ENCODE data around the gene NCOR1. TPM values are rescaled to one million over a fixed set of nuclear protein-coding genes. Genes with fewer than 3 reads are reported as not detected.
"Not testable (repeated sequence)": the region's sequence is repeated elsewhere in the genome, so short reads cannot be mapped to it uniquely, and the experiment has no call there.

Gene NCOR1
- total and polyA plus RNA-seq, 12 donors = 66.2 to 172 (median 95.2) TPM

DNA sequence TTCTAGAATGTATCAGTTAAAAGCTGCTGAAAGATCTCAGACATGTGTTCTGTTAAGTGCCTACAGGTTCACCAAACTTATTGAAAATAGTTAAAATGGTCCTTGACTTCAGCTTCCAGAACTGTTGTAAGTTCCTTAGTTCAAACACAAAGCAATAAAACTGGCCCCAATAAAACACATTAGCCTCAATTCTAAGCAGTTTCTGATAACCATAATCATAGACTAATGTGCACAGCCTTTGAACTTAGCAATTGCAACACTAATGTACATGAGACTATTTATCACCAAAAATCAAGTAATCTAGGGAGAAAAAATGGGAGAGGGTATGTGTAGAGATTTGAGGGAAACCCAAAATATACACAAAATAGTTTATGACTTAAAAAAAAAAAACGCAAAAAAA is 17.1 kb upstream of the NCOR1 start:
- 89 to 100% (median 96%) methylated on average over 1 of the region's 1 CpG for WGBS, 4 donors

DNA sequence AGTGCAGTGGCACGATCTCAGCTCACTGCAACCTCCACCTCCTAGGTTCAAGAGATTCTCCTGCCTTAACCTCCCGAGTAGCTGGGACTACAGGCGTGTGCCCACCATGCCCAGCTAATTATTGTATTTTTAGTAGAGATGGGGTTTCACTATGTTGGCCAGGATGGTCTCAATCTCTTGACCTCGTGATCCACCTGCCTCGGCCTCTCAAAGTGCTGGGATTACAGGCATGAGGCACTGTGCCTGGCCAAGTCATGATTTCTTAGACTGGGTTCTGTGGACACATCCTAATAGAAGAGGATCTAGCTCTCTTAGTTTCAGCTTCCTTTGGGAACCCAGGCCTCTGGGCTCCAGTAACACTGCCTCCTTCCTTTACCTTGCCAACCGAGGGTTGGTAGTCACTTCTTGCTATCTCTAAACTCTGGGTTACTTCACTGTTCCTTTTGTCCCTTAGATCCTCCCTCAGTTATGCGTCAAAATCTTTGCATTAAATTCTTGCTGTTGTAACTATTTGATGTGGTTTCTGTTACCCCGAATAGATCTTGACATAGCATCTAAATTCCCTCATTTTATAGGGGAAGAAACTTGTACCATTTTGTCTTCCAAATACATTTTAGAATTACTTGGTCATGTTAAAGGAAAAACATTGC is 14.7 kb upstream of the NCOR1 start:
- H3K4me1 ChIP-seq (replicated peaks in 1 of 2); H3K9me3 ChIP-seq (replicated peaks in 1 of 3); H3K36me3 ChIP-seq (replicated peaks in 1 of 2); H3K4me3 ChIP-seq; H3K27ac ChIP-seq; DNase-seq; intact Hi-C loops (cut with DNase I); H3K27me3 ChIP-seq: not testable (repeated sequence)
- WGBS, 4 donors = 90 to 95% (median 93%) methylated on average over 7 to 8 of the region's 8 CpGs

More for the DNA sequence above, 17.1 kb upstream of the NCOR1 start:
- H3K9me3 ChIP-seq (replicated peaks in 1 of 3) = no peaks in the 10 kb centered on the region
- no peak for DNase-seq
- intact Hi-C loops (cut with DNase I) = no loop called here
- no peak overlapping the region for H3K27ac ChIP-seq
- no peaks in the 10 kb centered on the region for H3K4me1 ChIP-seq (replicated peaks in 1 of 2)
- no peaks in the 10 kb centered on the region for H3K36me3 ChIP-seq (replicated peaks in 1 of 2)
- TF ChIP-seq, protein P1, sequence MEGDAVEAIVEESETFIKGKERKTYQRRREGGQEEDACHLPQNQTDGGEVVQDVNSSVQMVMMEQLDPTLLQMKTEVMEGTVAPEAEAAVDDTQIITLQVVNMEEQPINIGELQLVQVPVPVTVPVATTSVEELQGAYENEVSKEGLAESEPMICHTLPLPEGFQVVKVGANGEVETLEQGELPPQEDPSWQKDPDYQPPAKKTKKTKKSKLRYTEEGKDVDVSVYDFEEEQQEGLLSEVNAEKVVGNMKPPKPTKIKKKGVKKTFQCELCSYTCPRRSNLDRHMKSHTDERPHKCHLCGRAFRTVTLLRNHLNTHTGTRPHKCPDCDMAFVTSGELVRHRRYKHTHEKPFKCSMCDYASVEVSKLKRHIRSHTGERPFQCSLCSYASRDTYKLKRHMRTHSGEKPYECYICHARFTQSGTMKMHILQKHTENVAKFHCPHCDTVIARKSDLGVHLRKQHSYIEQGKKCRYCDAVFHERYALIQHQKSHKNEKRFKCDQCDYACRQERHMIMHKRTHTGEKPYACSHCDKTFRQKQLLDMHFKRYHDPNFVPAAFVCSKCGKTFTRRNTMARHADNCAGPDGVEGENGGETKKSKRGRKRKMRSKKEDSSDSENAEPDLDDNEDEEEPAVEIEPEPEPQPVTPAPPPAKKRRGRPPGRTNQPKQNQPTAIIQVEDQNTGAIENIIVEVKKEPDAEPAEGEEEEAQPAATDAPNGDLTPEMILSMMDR (IDR thresholded peaks at IDR 0.05) = no peak
- TF ChIP-seq POLR2A (IDR thresholded peaks at IDR 0.05) = no peak
- H3K27me3 ChIP-seq = no peaks in the 10 kb centered on the region
- no peak overlapping the region for H3K4me3 ChIP-seq

DNA sequence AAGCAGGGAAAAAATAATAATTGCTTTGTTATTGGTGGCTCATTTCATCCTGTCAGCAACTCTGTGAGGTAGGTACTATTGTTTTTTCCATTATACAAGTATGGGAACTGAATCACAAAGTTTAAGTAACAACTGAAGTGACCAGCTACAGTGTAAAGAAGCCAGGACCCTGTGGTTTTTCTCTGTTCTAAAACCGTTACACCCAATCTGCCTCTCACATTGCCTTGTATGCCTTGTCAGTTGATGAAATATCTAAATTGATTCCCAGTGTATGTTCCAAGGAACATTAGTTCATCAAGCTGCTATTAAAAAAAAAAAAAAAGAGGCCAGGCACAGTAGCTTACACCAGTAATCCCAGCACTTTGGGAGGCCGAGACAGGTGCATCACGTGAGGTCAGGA is 7.1 kb upstream of the NCOR1 start:
- no peak for DNase-seq
- peaks cover 0 to 9% of the 10 kb centered on the region in 2 donors for H3K4me1 ChIP-seq (replicated peaks in 1 of 2)
- WGBS, 4 donors = 91 to 98% (median 94%) methylated on average over 3 of the region's 3 CpGs
- no peak overlapping the region for H3K4me3 ChIP-seq
- H3K27me3 ChIP-seq = no peaks in the 10 kb centered on the region
- H3K27ac ChIP-seq = no peak overlapping the region
- H3K9me3 ChIP-seq (replicated peaks in 1 of 3) = no peaks in the 10 kb centered on the region
- intact Hi-C loops (cut with DNase I) = no loop called here
- TF ChIP-seq POLR2A (IDR thresholded peaks at IDR 0.05) = no peak
- TF ChIP-seq, protein P1 (IDR thresholded peaks at IDR 0.05) = no peak
- no peaks in the 10 kb centered on the region for H3K36me3 ChIP-seq (replicated peaks in 1 of 2)

DNA sequence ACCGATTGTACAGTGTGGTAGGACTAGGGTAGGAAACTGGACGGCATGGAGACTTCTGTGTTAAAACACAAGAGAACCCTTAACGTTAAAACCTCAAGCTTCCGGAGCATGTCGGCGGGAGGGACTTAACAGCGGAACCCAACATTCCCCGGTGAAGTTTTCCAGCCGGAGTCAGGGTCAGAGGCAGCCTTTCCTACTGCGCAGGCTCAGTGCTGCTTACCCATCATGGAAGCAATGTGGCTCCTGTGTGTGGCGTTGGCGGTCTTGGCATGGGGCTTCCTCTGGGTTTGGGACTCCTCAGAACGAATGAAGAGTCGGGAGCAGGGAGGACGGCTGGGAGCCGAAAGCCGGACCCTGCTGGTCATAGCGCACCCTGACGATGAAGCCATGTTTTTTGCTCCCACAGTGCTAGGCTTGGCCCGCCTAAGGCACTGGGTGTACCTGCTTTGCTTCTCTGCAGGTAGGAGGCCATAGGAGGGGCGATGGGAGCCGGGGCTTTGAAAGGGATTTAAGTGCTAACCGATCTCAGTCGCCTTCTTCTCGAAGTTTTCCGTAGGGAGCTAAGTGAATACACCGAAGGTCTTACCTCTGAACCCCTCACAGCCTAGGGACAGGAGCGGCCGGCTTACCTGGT is 1.8 kb upstream of the NCOR1 start, which contains the start of gene PIGL:
TSS of gene PIGL (plus strand) at position 209 of the 634 bp plus-strand sequence. CDS start at position 226, 17 bp downstream.
- WGBS, 4 donors = 0 to 1% (median 0%) methylated on average over 14 to 29 of the region's 29 CpGs
- Histone ChIP-seq H3K36me3 (replicated peaks in 1 of 2) (no peaks in the 10 kb centered on the region), H3K9me3 (replicated peaks in 1 of 3) (no peaks in the 10 kb centered on the region), H3K27ac (peak within 1 kb of the TSS; percentile 95 to 96 (median 96)), H3K4me3 (peak within 1 kb of the TSS; percentile 59 to 93 (median 76)), H3K27me3 (no peaks in the 10 kb centered on the region), H3K4me1 (replicated peaks in 1 of 2) (peaks cover 18 to 35% of the 10 kb centered on the region in 2 donors)
- TF ChIP-seq, protein P1 (IDR thresholded peaks at IDR 0.05) = no peak
- TF ChIP-seq POLR2A (IDR thresholded peaks at IDR 0.05) = peak in 1 of 2 donors; percentile 43
- intact Hi-C loops (cut with DNase I) = no loop called here
- DNase-seq = peak; percentile 86 to 95 (median 92)

DNA sequence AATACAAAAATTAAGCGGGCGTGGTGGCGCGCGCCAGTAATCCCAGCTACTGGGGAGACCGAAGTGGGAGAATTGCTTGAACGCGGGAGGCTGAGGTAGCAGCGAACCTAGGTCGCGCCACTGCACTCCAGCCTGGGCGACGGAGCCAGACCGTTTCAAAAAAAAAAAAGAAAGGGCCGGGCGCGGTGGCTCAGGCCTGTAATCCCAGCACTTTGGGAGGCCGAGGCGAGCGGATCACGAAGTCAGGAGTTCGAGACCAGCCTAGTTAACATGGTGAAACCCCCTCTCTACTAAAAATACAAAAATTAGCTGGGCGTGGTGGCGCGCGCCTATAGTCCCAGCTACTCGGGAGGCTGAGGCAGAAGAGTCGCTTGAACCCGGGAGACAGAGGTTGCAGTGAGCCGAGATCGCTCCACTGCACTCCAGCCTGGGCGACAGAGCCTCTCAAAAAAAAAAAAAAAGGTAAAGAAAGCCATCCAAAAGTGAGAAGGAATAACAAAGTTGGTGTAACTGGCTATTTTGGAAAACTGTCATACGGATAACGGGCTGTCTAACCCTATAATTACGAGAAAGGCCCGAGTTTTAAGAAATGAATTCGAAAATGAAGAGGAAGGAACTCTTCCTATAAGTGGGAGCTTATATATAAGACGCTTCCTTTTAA is 1.1 kb upstream of the NCOR1 start:
- H3K4me3 ChIP-seq = peak overlapping the region in 2 of 4 donors; percentile 59 to 93
- H3K27me3 ChIP-seq; DNase-seq; H3K36me3 ChIP-seq (replicated peaks in 1 of 2); intact Hi-C loops (cut with DNase I); H3K9me3 ChIP-seq (replicated peaks in 1 of 3): not testable (repeated sequence)
- H3K4me1 ChIP-seq (replicated peaks in 1 of 2) = peaks cover 18 to 35% of the 10 kb centered on the region in 2 donors
- 76 to 80% (median 78%) methylated on average over 33 to 38 of the region's 38 CpGs for WGBS, 4 donors
- H3K27ac ChIP-seq = peak overlapping the region; percentile 95 to 96 (median 96)
